Lung (tissue), 12 donors: ENCODE data around the gene LRRC40. TPM values are rescaled to one million over a fixed set of nuclear protein-coding genes. Genes with fewer than 3 reads are reported as not detected.

ENCODE experiments used
- ATAC-seq: fragments of 200-7000 bp; cut with Tn5 transposase; one replicate; pipeline ENCODE4 v1.9.1; 2020; ENCODE audit warnings: moderate number of reproducible peaks; ENCODE audit not compliant: insufficient read depth, low FRiP score
- DNase-seq, 3 donors: peaks; one replicate each; pipeline ENCODE4 v3.0.0-alpha.2; 2013 to 2017
- H3K27ac ChIP-seq, 2 donors: one replicate each; pipeline ENCODE4 v1.5.1; 2013; ENCODE audit warnings: mild to moderate bottlenecking in 2 of 2, moderate library complexity in 2 of 2, control low read depth in 1 of 2, inconsistent platforms in 1 of 2, low read depth in 1 of 2, low read length in 1 of 2
- H3K27me3 ChIP-seq, 3 donors: one replicate each; pipeline ENCODE4 v1.5.1; 2013; ENCODE audit warnings: low read length in 2 of 3; ENCODE audit not compliant: control insufficient read depth in 3 of 3, insufficient read depth in 3 of 3
- H3K36me3 ChIP-seq, 4 donors: one replicate each; pipeline ENCODE4 v1.5.1; 2013; ENCODE audit warnings: low read length in 4 of 4, mild to moderate bottlenecking in 1 of 4, moderate library complexity in 1 of 4; ENCODE audit not compliant: control insufficient read depth in 4 of 4, insufficient read depth in 4 of 4
- H3K4me1 ChIP-seq, 5 donors: one replicate each; pipeline ENCODE4 v1.5.1; 2013; ENCODE audit warnings: low read length in 5 of 5, mild to moderate bottlenecking in 2 of 5, moderate library complexity in 1 of 5; ENCODE audit not compliant: control insufficient read depth in 5 of 5, insufficient read depth in 5 of 5
- H3K4me3 ChIP-seq: one replicate; pipeline ENCODE4 v1.5.1; 2013; ENCODE audit warnings: mild to moderate bottlenecking, control low read depth, moderate library complexity
- H3K9ac ChIP-seq, 2 donors: one replicate each; pipeline ENCODE4 v1.5.1; 2013; ENCODE audit warnings: low read length in 2 of 2, control low read depth in 1 of 2; ENCODE audit not compliant: insufficient read depth in 1 of 2
- H3K9me3 ChIP-seq, 4 donors: one replicate each; pipeline ENCODE4 v1.5.1; 2013; ENCODE audit warnings: low read length in 3 of 4, mild to moderate bottlenecking in 1 of 4, moderate library complexity in 1 of 4; ENCODE audit not compliant: control insufficient read depth in 4 of 4, insufficient read depth in 3 of 4
- CTCF ChIP-seq: IDR thresholded peaks from 2 replicates; pipeline ENCODE4 v1.5.1; 2012; ENCODE audit warnings: mild to moderate bottlenecking; ENCODE audit errors: control extremely low read depth, extremely low read depth
- WGBS, 2 donors: extraction: QIAGEN DNeasy Blood & Tissue Kit; methylation state at CpG; one replicate each; pipeline ENCODE4 v1.1.7; 2013; 5-methylcytosine and 5-hydroxymethylcytosine counted together
- polyA plus RNA-seq, 2 donors: library from polyadenylated mRNA; stranded (reverse); fragments of 200-250 nt; gene quantifications; one replicate each; pipeline ENCODE4 v1.2.1, GENCODE V29; 2013
- total RNA-seq, 2 donors: library from RNA; depleted of rRNA in 1 of 2; stranded (reverse); fragments of >200 nt in 1 of 2; gene quantifications; one replicate each; pipeline ENCODE4 v1.2.1, GENCODE V29; 2014 to 2021
- donor health status: control.
- donor health status: control.
- donor health status: Bipolar disorder and iron deficiency.
- donor health status: healthy.
- donor health status: DM: yes; HTN: yes; CAD: no.

The LRRC40 gene
- total and polyA plus RNA-seq, 4 donors: 7.5 to 24.6 (median 10.6) TPM

GRCh38 chr1:70228670-70229069 lies 23.3 kb upstream of the LRRC40 start:
- Histone ChIP-seq H3K4me3 (no peak overlapping the region), H3K9ac (no peak overlapping the region), H3K9me3 (no peaks in the 10 kb centered on the region), H3K4me1 (peaks cover 0 to 23% (median 6%) of the 10 kb centered on the region in 5 donors), H3K27ac (no peak overlapping the region), H3K27me3 (no peaks in the 10 kb centered on the region), H3K36me3 (peaks cover 5 to 48% (median 28%) of the 10 kb centered on the region in 4 donors)
- no peak for ATAC-seq
- DNase-seq: no peak
- WGBS, 2 donors: 92 to 94% methylated on average over 2 of the region's 2 CpGs
- no peak for TF ChIP-seq CTCF

- H3K27me3 ChIP-seq: no peaks in the 10 kb centered on the region
- DNase-seq (no peak), ATAC-seq (no peak)
- no peak overlapping the region for H3K9ac ChIP-seq
- 31 to 43% methylated on average over 1 of the region's 1 CpG for WGBS, 2 donors
- H3K4me1 ChIP-seq: peaks cover 0 to 24% (median 7%) of the 10 kb centered on the region in 5 donors
- H3K4me3 ChIP-seq: no peak overlapping the region
- H3K9me3 ChIP-seq: no peaks in the 10 kb centered on the region
- TF ChIP-seq CTCF: no peak
- peaks cover 3 to 43% (median 26%) of the 10 kb centered on the region in 4 donors for H3K36me3 ChIP-seq
- no peak overlapping the region for H3K27ac ChIP-seq
Observed at GRCh38 chr1:70227439-70227838, 22.1 kb upstream of the LRRC40 start.

GRCh38 chr1:70224954-70225353 lies 19.6 kb upstream of the LRRC40 start:
- 87 to 90% methylated on average over 2 of the region's 2 CpGs for WGBS, 2 donors
- ATAC-seq: no peak
- no peak for DNase-seq
- H3K4me3 ChIP-seq: no peak overlapping the region
- no peaks in the 10 kb centered on the region for H3K9me3 ChIP-seq
- no peak overlapping the region for H3K9ac ChIP-seq
- TF ChIP-seq CTCF: no peak
- H3K36me3 ChIP-seq: peaks cover 3 to 25% (median 17%) of the 10 kb centered on the region in 4 donors
- H3K27me3 ChIP-seq: no peaks in the 10 kb centered on the region
- H3K4me1 ChIP-seq: peaks cover 3 to 30% (median 7%) of the 10 kb centered on the region in 5 donors
- H3K27ac ChIP-seq: no peak overlapping the region

GRCh38 chr1:70222716-70223235 lies 17.4 kb upstream of the LRRC40 start:
- DNase-seq (peak in 2 of 3 donors; percentile 5 to 21), ATAC-seq (no peak)
- no peak overlapping the region for H3K27ac ChIP-seq
- H3K9me3 ChIP-seq: no peaks in the 10 kb centered on the region
- H3K9ac ChIP-seq: peak overlapping the region; percentile 98 to 99
- no peak overlapping the region for H3K4me3 ChIP-seq
- no peak for TF ChIP-seq CTCF
- WGBS, 2 donors: 26 to 32% methylated on average over 3 of the region's 3 CpGs
- peaks cover 0 to 16% (median 13%) of the 10 kb centered on the region in 4 donors for H3K36me3 ChIP-seq
- H3K27me3 ChIP-seq: no peaks in the 10 kb centered on the region
- peaks cover 3 to 31% (median 6%) of the 10 kb centered on the region in 5 donors for H3K4me1 ChIP-seq
